GM19035 (cell line): Measurements from ENCODE around the gene CDKN3.
A peak's percentile ranks its signal among the peaks of the same experiment; 100 is the strongest.

ENCODE experiments used
- ATAC-seq: cut with Tn5 transposase; IDR thresholded peaks from one replicate; pipeline ENCODE4 v1.9.1; 2021; ENCODE audit not compliant: unreplicated experiment

CDKN3 gene, protein sequence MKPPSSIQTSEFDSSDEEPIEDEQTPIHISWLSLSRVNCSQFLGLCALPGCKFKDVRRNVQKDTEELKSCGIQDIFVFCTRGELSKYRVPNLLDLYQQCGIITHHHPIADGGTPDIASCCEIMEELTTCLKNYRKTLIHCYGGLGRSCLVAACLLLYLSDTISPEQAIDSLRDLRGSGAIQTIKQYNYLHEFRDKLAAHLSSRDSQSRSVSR

GRCh38 chr14:54396493-54397335 lies at the start of gene CDKN3:
CDKN3 (plus strand) TSS chr14:54397007; CDS start chr14:54397069, 62 bp downstream.
- ATAC-seq, result peak; percentile 97

DNA sequence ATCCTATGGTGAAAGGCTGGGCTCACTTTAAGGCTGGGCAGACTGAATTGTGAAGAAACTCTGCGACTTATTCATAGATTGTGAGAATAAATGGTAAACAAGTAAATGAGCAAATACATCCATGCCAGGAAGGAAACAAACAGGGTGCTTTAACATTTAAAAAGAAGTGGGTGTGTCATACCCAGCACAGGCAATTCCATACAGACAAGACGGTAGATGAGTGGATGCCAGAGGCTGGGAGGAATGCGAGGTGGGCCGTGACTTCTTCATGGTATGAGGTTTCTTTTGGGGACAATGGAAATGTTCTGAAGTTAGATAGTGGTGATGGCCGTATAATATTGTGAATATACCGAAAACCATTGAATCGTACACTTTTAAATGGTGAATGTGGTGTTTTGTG lies 49.8 kb upstream of the CDKN3 start:
- no peak for ATAC-seq

DNA sequence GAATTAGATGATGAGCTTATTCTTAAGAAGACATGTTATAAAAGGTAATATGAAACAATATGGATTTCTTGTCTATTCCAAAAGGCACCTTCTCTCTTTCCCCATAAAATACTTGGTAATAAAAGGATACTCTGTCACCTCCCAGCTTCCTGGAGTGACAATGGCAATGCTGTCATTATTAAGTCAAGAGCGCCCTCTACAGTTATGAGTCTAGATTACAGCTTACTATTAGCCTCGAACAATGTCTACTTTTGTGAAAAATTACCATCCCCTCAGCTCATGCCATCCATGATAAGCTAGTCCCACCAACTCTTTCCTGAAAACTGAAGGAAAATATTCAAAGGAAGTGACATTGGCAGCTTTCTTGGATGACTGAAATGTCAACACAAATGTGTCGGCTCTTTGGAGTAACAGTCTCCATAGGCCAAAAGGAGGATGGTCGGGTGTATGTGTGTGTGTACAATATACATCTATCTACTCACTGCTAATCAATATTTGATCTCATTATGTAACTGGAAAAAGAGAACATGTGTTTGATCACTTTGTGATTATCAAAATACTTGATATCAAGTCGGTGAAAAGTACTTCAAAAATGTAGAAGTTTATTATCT lies 48.7 kb upstream of the CDKN3 start:
- no peak for ATAC-seq

DNA sequence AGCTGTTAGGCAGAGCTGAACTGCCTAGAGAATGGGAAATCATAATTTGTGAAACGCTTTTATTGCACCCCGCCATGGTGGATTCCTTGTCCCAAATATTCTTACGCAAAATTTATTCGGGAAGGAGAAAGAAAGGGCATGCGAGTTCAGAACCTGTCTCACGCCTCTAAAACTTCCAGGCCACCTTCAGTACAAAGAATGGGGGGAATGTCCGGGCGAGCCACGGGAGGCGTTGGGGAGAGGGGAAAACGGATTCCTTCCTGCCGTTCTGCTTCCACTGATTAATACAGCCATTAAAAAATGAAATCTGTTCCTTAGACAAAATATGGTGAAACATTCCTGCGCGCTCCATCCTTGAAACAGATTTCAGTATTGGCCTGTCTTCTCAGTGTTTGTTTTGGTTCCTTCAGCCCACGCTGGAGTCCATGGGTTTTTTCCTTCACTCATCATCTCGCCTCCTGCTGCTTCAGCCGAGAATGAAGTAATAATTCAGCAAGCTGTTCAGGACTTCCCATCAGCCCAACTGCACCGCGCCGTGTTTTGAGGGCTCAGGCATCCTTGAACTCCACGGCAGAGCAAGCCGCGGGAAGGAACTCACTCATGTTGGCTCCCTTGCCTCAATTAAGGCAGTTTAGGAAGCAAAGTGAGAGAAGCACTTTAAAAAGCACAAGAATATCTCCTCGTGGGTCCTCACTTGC lies 47.7 kb upstream of the CDKN3 start:
- ATAC-seq, result no peak

DNA sequence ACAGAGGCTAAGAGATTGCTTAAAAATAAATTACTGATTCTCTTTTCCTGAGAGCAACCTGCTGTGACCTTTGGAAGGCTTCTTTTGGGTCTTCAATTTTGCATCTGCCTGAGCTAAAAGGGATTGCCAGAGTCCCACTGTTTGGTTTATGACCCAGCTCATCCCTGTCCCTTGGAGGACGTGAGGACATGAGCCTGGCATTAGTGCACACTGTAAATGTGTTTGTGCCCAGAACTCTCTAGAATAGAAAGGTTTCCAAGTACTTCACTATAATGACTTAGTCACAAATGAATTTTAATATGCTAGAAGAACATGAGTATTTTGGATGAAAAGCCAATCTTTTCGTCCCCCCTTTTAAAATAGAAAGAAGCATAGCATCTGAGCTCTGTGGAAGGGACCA lies 47.1 kb upstream of the CDKN3 start:
- ATAC-seq, result no peak

DNA sequence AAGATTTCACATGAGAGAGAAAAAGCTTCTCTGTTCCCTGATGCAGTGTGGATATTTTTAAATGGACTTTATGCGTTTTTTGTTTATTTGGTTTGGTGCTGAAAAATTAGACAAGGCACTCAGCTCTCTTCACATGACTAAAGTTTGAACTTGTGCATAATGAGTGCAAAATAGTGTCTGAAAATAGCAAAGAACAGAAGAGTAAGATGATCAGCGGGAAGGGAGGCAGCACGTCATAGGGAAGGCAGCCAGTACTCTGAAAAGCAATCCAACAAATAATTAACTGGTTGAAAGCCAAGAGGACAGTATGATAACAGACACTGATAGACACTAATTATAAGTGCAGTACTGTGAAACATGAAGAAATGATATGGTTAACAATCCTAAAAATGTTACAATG lies 46.6 kb upstream of the CDKN3 start:
- no peak for ATAC-seq

DNA sequence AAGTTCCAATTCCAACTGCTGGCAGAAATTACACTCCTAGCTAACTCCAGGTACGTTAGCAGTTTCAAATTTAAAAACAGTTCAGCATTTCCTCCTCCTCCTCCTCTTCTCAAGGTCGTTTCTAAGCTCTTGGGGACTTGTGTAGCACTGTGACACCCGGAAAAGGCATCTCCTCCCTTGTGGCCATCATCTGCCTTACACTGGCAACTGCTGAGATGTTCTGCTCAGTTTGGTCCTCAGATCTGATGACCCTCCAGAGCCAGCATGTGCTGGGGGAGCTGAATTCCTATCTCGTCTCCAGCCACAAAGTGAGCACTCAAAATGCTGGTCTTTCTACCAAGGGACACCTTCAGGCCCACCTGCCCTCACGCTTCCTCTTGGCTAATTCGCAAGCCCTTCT lies 43.5 kb upstream of the CDKN3 start:
- no peak for ATAC-seq

DNA sequence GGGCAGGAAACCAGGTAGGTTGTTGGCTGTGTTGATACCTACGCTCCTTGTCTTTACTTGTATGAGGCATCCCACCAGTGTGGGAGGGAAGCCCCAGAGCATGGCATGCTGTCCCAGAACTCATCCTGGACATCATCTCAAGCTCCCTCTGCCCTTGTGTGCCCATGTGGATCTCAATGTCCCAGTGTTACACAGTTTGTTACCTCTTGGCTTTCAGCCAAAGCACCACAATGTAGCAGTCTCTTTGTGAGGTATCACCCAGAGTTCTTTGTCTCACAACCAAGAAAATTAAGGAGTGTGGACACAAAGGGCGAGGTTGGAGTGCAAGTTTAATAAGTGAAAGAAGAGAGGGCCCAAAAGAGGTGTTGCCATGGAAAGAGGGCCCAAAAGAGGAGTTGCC lies 43.1 kb upstream of the CDKN3 start:
- ATAC-seq, result no peak

GRCh38 chr14:54354096-54354495 lies 42.7 kb upstream of the CDKN3 start:
- no peak for ATAC-seq

DNA sequence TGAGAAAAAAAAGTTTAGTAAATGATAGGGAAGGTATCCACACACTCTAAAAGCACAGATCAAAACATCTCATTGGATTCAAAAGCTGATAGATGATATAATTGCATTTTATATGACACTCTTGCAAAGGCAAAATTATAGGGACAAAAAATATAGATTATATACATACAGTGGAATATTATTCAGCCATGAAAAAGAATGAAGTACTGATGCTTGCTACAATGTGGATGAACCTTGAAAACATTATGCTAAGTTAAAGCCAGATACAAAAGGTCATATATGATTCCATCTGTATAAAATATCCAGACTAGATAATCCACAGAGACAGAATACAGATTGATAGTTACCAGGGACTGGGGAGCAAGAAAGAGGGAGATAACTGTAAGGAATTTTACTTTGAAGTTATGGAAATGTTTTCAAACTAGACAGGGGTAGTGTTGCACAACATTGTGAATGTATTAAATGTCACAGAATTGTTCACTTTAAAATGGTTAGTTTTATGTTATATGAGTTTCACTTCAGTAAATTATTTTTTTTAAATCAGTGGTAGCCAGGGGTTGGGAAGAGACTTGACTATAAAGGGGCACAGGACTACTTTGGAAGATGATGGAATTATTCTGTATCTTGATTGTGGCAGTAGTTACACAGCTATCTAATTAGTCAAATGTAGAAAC lies 41.7 kb upstream of the CDKN3 start:
- no peak for ATAC-seq

GRCh38 chr14:54355698-54356097 lies 41.1 kb upstream of the CDKN3 start:
- ATAC-seq, result no peak

DNA sequence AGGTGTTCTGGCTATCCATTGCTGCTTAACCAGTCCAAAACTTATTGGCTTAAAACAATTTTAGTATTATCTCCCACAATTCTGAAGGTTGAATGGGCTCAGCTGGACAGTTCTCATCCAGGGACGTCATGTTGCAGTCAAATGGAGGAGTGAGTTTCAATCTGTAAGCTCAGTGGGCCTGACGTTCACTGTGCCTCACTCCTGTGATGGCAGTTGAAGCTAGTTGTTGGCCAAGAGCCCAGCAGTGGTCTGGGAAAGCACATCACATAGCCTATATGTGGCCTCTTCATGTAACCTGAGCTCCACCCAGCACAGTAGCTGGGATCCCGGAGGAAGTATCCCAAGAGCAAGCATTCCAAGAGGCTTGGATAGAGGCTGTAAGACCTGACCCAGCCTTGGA lies 40.6 kb upstream of the CDKN3 start:
- ATAC-seq, result no peak

DNA sequence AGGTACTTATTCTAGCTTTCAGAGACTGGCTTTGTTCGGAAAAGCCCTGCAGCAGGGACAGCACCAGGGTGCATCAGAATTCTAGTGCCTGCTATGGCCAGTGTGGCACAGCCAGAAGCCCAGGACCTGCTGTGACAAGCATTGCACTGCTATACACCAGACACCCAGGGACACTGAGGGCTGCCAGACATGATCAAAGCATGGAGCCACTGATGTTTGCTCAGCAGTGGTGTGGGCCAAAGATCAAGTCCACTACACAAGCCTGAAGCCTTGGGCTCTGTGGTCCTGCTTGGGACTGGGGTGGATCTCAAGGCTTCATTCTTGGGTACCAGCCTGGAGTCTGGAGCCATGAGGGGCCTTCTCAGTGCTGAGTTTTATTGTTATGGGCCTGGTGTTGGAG lies 36.1 kb upstream of the CDKN3 start:
- ATAC-seq, result no peak

GRCh38 chr14:54362089-54362504 lies 34.7 kb upstream of the CDKN3 start:
- ATAC-seq, result no peak

- ATAC-seq, result no peak
Measured at GRCh38 chr14:54362759-54363437, 33.9 kb upstream of the CDKN3 start.

DNA sequence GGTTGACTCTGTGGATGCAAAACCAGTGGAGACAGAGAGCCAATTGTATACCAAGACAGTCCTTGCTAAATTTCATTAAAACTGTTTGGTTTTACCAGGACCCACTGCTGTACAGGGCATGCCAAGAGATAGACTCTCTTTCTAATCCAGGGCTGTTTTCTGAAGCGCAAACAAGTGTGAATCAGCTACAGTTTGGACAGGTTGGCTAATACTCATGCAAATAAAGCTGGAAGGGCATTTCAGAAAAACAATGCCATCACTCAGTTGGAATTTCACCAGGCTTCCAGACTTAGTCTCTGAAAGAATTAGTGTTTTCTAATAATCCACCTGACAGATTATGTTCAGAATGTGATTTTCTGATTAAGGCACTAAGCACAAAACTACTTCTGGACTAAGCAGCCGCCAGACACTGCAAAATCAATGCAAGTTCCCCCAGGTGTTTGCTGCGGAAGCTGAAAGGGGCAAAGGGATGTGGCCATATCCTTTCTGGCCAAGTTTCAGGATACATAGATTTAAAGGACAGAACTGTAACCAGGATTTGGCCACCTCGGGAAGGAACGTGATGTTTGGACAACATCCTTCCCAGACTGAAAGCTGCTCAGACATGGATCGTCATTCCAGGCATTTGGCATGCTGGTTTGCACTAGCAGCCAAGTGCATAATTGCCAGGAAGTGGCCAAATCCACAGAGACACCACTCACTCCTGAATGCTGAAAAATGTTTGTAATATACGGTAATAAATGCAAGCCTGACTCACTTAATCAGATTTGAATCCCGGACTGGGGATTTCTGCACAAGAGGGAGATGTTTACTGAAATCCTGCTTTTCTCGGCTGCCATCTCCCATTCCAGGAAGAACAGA lies 32.0 kb upstream of the CDKN3 start:
- no peak for ATAC-seq

DNA sequence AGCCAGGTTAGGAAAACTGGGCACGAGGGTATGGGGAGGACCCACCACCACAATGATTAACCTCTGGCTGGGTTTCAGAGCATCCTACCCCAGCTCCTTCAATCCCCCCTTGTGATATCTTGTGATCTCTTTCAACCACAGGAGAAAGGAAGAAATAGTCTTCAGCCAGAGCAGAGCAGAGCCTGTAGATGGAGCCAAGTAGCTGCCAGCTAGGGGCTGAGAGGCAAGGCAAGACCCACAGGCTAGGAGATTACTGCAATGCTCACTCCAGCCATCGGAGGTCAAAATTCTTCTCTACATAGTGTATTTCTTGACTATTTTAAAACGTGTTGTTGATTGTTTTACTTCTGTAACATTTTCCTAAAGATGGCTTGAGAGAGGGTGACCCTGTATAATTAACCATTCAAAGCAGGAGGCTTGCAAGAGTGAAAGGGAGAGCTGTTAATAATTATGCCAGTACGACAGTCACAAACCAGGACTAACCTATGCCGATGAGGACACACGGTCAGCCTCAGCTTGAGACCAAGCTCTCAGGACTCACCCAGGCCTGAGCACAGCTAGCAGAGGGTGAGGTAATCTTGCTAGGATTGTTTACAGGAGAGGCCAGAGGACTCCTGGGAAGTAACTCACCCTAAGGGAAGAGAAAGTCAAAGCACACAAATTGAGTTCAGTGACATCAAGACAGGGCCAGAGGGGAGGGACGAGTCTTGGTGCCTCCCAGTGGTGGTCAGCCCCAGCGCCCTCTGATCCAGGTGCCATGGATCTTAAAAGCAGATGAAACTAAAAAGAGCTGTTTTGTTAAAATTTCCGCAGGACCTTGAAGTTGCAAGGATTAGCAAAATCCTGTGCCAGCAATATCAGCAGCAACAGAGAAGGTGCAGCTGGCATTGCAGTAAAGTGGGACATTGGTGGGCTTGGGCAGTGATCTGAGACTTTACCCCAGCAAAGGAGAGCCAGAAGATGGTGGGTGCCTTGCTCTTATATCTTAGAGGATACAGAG lies 29.8 kb upstream of the CDKN3 start:
- ATAC-seq, result peak; percentile 65

GRCh38 chr14:54368291-54368690 lies 28.5 kb upstream of the CDKN3 start:
- ATAC-seq, result no peak
